Measurements from ENCODE around the gene NARS2. TPM values are rescaled to one million over a fixed set of nuclear protein-coding genes. Genes with fewer than 3 reads are reported as not detected.
"Not testable (repeated sequence)": the region's sequence is repeated elsewhere in the genome, so short reads cannot be mapped to it uniquely, and the experiment has no call there.

The NARS2 gene
- total RNA-seq, 2 experiments from 2014 or later = 27.7 to 28.3 TPM

DNA sequence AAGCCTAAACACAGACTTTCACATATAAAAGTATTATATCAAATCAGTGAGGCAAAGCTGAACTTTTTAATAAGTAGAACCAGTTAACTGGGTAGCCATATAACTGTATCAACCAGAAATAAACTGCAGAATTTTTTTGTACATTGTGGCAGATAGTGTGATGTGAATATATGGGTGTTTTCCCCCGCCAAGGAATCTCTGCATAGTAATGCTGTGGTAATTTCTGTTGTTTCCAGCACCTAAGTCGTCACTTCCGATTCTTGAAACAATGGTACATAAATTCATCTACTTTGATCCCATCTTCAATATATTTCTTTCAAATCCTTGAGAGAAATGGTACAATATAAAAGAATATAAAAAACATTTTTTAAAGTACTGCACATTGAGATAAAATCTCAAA lies 39.6 kb downstream of the NARS2 start:
- no peak overlapping the region for H3K27ac Mint-ChIP-seq
- no peaks in the 10 kb centered on the region for H3K4me1 Mint-ChIP-seq (ENCODE audit: low read depth)
- CTCF ChIA-PET = interaction anchor here (0.7 kb wide), 1 partner anchor 1379 kb away, joined by 3 read pairs; no protein-coding TSS in a partner anchor
- H3K4me3 Mint-ChIP-seq = no peak overlapping the region
- no peaks in the 10 kb centered on the region for H3K27me3 Mint-ChIP-seq (ENCODE audit: low read depth)
- DNase-seq = no peak
- H3K9me3 Mint-ChIP-seq = no peaks in the 10 kb centered on the region
- intact Hi-C loops (cut with micrococcal nuclease) = no loop called here
- H3K36me3 Mint-ChIP-seq (ENCODE audit: low read depth) = peaks cover 12% of the 10 kb centered on the region

DNA sequence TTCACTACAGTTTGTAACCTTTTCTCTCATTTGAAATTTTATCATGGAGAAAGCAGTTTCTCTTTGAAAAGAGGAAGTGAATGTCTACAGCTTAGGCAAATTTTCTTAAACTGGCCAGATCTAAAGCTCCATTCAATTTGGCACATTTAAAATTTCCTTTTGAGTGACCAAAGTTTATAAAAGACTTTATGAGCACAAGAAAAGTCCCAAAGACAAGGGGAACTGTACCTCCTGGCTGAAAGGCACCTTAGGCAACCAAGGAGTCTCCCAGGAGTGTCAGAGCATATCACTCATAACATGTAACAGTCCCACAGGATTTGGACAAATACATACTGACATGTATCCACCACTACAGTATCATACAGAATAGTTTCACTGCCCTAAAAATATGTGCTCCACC lies 41.3 kb downstream of the NARS2 start:
- CTCF ChIA-PET = no interaction called here
- H3K36me3 Mint-ChIP-seq (ENCODE audit: low read depth) = peaks cover 11% of the 10 kb centered on the region
- no peak overlapping the region for H3K4me3 Mint-ChIP-seq
- no peaks in the 10 kb centered on the region for H3K9me3 Mint-ChIP-seq
- no peaks in the 10 kb centered on the region for H3K27me3 Mint-ChIP-seq (ENCODE audit: low read depth)
- intact Hi-C loops (cut with micrococcal nuclease) = no loop called here
- H3K27ac Mint-ChIP-seq = no peak overlapping the region
- no peaks in the 10 kb centered on the region for H3K4me1 Mint-ChIP-seq (ENCODE audit: low read depth)
- DNase-seq = no peak

DNA sequence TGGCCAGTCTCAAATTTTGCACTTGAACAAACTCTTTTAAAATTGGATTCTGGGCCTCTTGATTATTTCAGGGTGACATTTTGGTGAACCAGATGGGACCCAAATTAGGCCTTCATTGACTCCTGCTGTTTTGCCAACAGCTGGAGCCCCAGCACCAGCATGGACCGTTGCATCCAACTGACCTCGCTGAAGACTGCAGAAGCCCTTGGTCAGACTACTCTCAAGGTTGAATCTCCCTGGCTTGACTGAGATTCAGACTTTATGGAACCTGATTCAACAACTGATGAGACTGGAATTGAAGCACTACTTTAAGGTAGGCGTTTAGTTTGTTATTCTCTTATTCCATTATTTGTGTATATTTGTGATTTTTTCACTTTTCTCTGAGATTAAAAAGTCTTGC lies 41.7 kb downstream of the NARS2 start:
- DNase-seq = no peak
- Mint-ChIP-seq H3K4me3 (no peak overlapping the region), H3K4me1 (ENCODE audit: low read depth) (no peaks in the 10 kb centered on the region), H3K27me3 (ENCODE audit: low read depth) (no peaks in the 10 kb centered on the region), H3K27ac (no peak overlapping the region), H3K36me3 (ENCODE audit: low read depth) (peaks cover 8% of the 10 kb centered on the region), H3K9me3 (no peaks in the 10 kb centered on the region)
- CTCF ChIA-PET = interaction anchor here (0.7 kb wide), 1 partner anchor 26 kb away, joined by 3 read pairs; no protein-coding TSS in a partner anchor
- intact Hi-C loops (cut with micrococcal nuclease) = no loop called here

DNA sequence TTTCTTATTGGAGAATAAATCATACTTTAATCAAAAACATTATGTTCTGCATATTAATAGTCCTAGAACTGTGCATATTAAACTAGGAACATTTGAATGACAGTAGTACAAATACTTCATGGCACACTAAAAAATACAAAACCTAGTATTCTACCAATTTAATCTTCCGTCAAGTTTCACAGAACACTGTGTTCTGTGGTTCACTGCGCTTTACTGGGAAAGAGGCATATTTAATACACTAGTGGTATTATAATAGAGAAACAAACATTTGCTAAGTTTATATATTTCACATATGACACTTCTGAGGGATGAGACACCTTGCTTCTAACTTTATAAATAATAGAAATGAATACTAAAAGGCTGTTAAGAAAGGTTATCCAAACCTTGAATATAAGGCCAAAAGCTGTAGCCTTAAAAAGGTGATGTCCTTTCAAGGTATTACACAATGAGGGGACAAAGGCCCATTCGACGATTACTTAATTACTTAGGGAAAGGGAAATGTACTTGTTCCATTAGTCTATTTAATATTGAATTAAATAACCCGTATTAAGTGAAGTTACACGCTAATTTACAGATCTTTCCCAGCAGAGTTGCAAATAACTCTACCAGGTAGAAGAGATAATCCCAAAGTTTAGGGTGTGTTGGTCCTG lies 48.0 kb downstream of the NARS2 start:
- intact Hi-C loops (cut with micrococcal nuclease) = no loop called here
- Mint-ChIP-seq H3K27me3 (ENCODE audit: low read depth) (no peaks in the 10 kb centered on the region), H3K9me3 (no peaks in the 10 kb centered on the region), H3K4me1 (ENCODE audit: low read depth) (no peaks in the 10 kb centered on the region), H3K4me3 (no peak overlapping the region), H3K27ac (no peak overlapping the region), H3K36me3 (ENCODE audit: low read depth) (peaks cover 13% of the 10 kb centered on the region)
- CTCF ChIA-PET = no interaction called here
- no peak for DNase-seq

DNA sequence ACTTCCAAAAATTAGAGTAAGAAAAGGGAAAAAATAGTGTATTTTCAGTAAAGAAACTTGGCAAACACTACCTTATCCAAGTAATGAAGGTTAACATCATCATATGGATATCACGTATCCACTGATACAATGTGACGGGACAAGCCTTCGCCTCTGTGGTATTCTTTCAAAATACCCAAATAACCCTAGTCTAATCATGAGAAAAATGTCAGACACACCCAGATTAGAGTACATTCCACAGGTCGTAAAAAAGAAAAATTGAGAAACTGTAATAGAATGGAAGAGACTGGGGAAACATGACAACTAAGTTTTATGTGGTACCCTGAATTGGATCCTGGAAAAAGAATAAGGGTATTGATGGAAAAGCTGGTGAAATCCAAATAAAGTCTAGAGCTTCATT lies 48.9 kb downstream of the NARS2 start:
- intact Hi-C loops (cut with micrococcal nuclease) = no loop called here
- CTCF ChIA-PET = no interaction called here
- no peak overlapping the region for H3K4me3 Mint-ChIP-seq

DNA sequence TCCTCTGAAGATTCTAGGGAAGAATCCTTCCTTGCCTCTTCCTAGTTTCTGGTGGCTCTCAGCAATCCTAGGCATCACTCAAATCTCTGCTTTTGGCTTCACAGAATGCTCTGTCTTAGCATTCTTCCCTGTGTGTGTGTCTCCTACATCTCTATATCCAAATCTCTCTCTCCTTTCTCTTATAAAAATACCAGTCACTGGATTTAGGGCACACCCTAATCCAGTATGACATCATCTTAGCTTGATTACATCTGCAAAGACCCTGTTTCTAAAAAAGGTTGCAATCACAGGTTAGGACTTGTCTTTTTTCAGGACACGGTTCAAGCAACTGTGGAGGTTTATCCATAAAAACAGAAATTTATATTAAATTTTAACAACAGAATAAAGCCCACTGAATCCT lies 54.4 kb downstream of the NARS2 start:
- CTCF ChIA-PET = interaction anchor here (0.6 kb wide), 1 partner anchor 19 kb away, joined by 3 read pairs; no protein-coding TSS in a partner anchor
- intact Hi-C loops (cut with micrococcal nuclease) = no loop called here

More for the DNA sequence above, 48.9 kb downstream of the NARS2 start:
- H3K9me3 Mint-ChIP-seq = no peaks in the 10 kb centered on the region
- H3K27me3 Mint-ChIP-seq (ENCODE audit: low read depth) = no peaks in the 10 kb centered on the region
- no peak overlapping the region for H3K27ac Mint-ChIP-seq
- no peak for DNase-seq
- no peaks in the 10 kb centered on the region for H3K4me1 Mint-ChIP-seq (ENCODE audit: low read depth)
- peaks cover 13% of the 10 kb centered on the region for H3K36me3 Mint-ChIP-seq (ENCODE audit: low read depth)

DNA sequence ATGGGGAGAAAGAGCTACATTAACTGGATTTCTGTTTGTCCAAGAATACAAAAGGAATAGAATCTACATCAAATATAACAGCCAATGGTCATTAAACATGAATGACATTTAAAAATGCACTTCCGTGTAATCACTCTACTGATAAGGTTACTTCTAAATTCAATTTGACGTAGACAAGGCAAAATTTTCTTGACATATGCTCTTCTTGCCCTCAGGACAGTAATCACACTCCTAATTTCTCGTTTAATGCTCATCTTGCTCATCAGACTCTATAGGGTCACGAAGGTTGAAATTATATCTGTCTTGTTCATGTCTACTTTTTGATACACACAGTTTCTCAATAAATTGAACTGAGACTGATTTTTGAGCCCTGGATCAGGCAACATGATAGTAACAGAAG lies 58.4 kb downstream of the NARS2 start:
- intact Hi-C loops (cut with micrococcal nuclease) = no loop called here
- DNase-seq = no peak
- H3K4me3 Mint-ChIP-seq = no peak overlapping the region
- CTCF ChIA-PET = interaction anchor here (0.9 kb wide), 2 partner anchors 63 to 130 kb away, joined by 3 read pairs; no protein-coding TSS in a partner anchor
- H3K27me3 Mint-ChIP-seq (ENCODE audit: low read depth) = no peaks in the 10 kb centered on the region
- H3K36me3 Mint-ChIP-seq (ENCODE audit: low read depth) = peaks cover 26% of the 10 kb centered on the region
- H3K9me3 Mint-ChIP-seq = no peaks in the 10 kb centered on the region
- H3K4me1 Mint-ChIP-seq (ENCODE audit: low read depth) = no peaks in the 10 kb centered on the region
- no peak overlapping the region for H3K27ac Mint-ChIP-seq

More for the DNA sequence above, 54.4 kb downstream of the NARS2 start:
- H3K9me3 Mint-ChIP-seq = no peaks in the 10 kb centered on the region
- DNase-seq = no peak
- H3K4me3 Mint-ChIP-seq = no peak overlapping the region
- H3K27me3 Mint-ChIP-seq (ENCODE audit: low read depth) = no peaks in the 10 kb centered on the region
- H3K27ac Mint-ChIP-seq = no peak overlapping the region
- no peaks in the 10 kb centered on the region for H3K4me1 Mint-ChIP-seq (ENCODE audit: low read depth)
- peaks cover 14% of the 10 kb centered on the region for H3K36me3 Mint-ChIP-seq (ENCODE audit: low read depth)

DNA sequence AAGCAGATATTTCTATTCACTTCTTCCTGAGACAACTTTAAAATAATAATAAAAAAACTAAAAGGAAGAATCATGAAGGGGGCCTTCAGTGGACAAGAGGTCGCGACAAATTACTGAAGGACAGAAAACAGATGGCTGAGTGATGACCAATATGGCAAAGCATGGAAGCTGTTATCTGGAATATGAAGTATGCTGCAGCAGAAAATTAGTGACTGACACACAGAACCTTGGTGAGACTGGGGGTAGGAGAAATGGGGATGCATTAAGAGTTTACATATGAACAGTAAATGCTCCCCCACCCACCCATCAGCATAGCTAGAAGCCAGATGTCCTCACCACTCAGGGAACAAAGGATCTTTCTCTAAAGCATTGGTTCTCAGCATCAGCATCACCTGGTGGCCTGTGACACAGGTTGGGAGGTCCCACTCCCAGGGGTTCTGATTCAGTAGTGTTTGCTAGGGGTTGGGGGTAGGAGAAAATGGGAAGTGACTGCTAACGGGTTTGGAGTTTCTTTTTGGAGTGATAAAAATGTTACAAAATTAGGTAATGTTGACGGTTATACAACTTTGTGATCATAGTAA lies 59.7 kb downstream of the NARS2 start:
- Mint-ChIP-seq H3K9me3 (peaks cover 8% of the 10 kb centered on the region), H3K27me3 (ENCODE audit: low read depth) (no peaks in the 10 kb centered on the region), H3K4me3 (no peak overlapping the region), H3K27ac (no peak overlapping the region), H3K4me1 (ENCODE audit: low read depth) (no peaks in the 10 kb centered on the region), H3K36me3 (ENCODE audit: low read depth) (peaks cover 34% of the 10 kb centered on the region)
- no peak for DNase-seq
- CTCF ChIA-PET = no interaction called here
- intact Hi-C loops (cut with micrococcal nuclease) = no loop called here

DNA sequence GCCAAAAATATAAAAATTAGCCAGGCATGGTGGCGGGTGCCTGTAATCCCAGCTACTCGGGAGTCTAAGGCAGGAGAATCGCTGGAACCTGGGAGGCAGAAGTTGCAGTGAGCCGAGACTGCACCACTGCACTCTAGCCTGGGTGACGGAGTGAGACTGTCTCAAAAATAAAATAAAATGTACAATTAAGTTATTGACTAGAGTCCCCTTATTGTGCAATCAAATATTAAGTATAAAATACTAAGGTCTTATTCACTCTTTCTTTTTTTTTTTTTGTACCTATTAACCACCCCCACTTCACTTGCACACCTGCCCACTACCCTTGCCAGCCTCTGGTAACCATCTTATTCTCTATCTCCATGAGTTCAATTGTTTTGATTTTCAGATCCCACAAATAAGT lies 61.6 kb downstream of the NARS2 start:
- H3K36me3 Mint-ChIP-seq (ENCODE audit: low read depth) = peaks cover 35% of the 10 kb centered on the region
- H3K27me3 Mint-ChIP-seq (ENCODE audit: low read depth); H3K4me3 Mint-ChIP-seq; H3K27ac Mint-ChIP-seq; H3K9me3 Mint-ChIP-seq; H3K4me1 Mint-ChIP-seq (ENCODE audit: low read depth); intact Hi-C loops (cut with micrococcal nuclease); DNase-seq; CTCF ChIA-PET: not testable (repeated sequence)

DNA sequence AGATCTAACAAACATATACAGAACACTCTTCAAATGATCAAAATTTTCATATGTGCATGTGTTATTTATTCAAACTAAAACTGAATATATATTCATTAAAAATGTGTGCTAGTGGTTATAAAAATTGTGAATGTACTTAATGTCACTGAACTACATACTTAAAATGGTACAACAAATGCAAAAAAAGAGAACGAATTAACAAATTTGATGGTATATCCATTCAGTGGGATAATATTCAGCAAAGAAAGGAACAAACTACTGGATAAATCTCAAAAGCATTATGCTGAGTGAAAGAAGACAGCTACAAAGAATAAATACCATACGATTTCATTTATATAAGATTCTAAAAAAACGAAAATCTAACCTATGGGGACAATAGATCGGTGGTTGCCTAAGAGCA lies 64.1 kb downstream of the NARS2 start:
- peaks cover 35% of the 10 kb centered on the region for H3K36me3 Mint-ChIP-seq (ENCODE audit: low read depth)
- intact Hi-C loops (cut with micrococcal nuclease) = no loop called here
- CTCF ChIA-PET = no interaction called here
- H3K9me3 Mint-ChIP-seq = peaks cover 8% of the 10 kb centered on the region
- no peak overlapping the region for H3K4me3 Mint-ChIP-seq
- no peaks in the 10 kb centered on the region for H3K27me3 Mint-ChIP-seq (ENCODE audit: low read depth)
- no peak for DNase-seq
- no peak overlapping the region for H3K27ac Mint-ChIP-seq
- peaks cover 3% of the 10 kb centered on the region for H3K4me1 Mint-ChIP-seq (ENCODE audit: low read depth)

DNA sequence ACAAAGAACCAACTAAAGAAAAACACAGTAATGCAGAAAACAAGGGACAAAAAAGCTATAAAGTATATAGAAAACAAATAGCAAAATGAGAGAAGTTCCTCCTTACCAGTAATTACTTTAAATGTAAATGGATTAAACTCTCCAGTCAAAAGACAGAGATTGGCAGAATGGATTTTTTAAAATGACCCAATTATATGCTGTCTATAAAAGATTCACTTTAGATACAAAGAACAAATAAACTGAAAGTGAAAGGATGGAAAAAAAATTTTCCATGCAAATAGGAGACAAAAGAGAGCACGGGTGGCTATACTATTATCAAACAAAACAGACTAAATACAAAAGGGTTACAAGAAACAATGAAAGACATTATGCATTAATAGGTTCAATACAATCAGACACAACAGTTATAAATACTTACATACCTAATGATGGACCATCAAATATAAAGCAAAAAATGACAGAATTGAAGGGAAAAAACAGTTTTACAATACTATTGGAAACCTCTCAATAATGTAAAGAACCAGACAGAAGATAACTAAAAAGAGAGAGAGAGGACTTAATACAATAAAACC lies 64.6 kb downstream of the NARS2 start:
- Mint-ChIP-seq H3K27me3 (ENCODE audit: low read depth) (no peaks in the 10 kb centered on the region), H3K9me3 (peaks cover 8% of the 10 kb centered on the region), H3K4me1 (ENCODE audit: low read depth) (peaks cover 3% of the 10 kb centered on the region), H3K36me3 (ENCODE audit: low read depth) (peaks cover 32% of the 10 kb centered on the region), H3K4me3 (no peak overlapping the region), H3K27ac (no peak overlapping the region)
- DNase-seq = no peak
- intact Hi-C loops (cut with micrococcal nuclease) = no loop called here
- CTCF ChIA-PET = no interaction called here

DNA sequence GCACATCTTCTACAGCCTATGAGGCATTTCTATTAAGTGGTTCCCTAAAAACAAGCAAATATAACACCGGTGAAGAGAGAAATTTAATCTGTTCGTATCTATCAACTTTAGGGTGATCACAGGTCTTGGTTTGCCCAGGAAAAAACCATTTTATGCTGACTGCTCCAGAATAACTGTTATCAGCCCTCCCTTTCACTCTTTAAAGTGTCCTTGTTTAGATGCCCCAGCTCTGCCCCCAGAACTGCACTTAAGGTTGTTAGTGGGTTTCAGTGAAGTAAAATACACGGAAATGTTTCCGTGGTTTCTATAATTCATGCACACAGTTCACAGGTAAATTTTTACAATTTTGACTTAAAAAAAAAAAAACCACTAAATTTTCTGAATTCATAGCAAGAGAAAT lies 70.0 kb downstream of the NARS2 start:
- CTCF ChIA-PET = no interaction called here
- intact Hi-C loops (cut with micrococcal nuclease) = no loop called here

DNA sequence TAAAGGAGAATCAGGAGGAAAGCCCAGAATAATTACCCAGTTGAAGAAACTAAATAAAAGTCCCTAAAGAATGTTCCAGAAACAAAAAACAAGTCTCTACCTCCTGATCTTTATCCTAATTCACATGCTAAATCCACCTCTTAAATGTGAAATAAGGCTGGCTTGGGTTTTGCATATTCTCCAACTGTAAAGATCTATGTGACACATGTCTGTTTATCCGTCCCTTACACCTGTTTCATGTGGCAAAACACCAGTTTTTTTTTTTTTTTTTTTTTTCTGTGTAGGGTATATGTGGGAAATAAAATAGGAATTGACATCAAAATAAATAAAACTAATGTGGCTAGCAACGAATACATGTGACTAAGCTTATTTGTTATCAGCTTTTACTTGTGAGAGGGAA lies 70.5 kb downstream of the NARS2 start:
- CTCF ChIA-PET = no interaction called here

More for the DNA sequence above, 70.0 kb downstream of the NARS2 start:
- Mint-ChIP-seq H3K4me1 (ENCODE audit: low read depth) (peaks cover 3% of the 10 kb centered on the region), H3K9me3 (no peaks in the 10 kb centered on the region), H3K27me3 (ENCODE audit: low read depth) (no peaks in the 10 kb centered on the region), H3K27ac (no peak overlapping the region), H3K36me3 (ENCODE audit: low read depth) (peaks cover 3% of the 10 kb centered on the region), H3K4me3 (no peak overlapping the region)
- no peak for DNase-seq

More for the DNA sequence above, 70.5 kb downstream of the NARS2 start:
- no peak for DNase-seq
- intact Hi-C loops (cut with micrococcal nuclease) = no loop called here
- H3K9me3 Mint-ChIP-seq = no peaks in the 10 kb centered on the region
- H3K27ac Mint-ChIP-seq = no peak overlapping the region
- peaks cover 3% of the 10 kb centered on the region for H3K36me3 Mint-ChIP-seq (ENCODE audit: low read depth)
- no peaks in the 10 kb centered on the region for H3K27me3 Mint-ChIP-seq (ENCODE audit: low read depth)
- no peak overlapping the region for H3K4me3 Mint-ChIP-seq
- H3K4me1 Mint-ChIP-seq (ENCODE audit: low read depth) = peaks cover 3% of the 10 kb centered on the region

Data from activated naive CD4-positive, alpha-beta T cell treated with anti-CD3 and anti-CD28 coated beads for 36 hours (primary cell).